Upper lobe of right lung (tissue), 1 donor: Measurements from ENCODE around the gene GSKIP. TPM values are rescaled to one million over a fixed set of nuclear protein-coding genes. Genes with fewer than 3 reads are reported as not detected.
A peak's percentile ranks its signal among the peaks of the same experiment; 100 is the strongest.

ENCODE experiments used
- ATAC-seq: fragments of 200-7000 bp; cut with Tn5 transposase; one replicate; pipeline ENCODE4 v1.9.1; 2020; ENCODE audit warnings: mild to moderate bottlenecking, moderate library complexity
- DNase-seq: peaks from one replicate; pipeline ENCODE4 v3.0.0-alpha.2; 2020
- H3K27ac ChIP-seq: fragments of 200-600 bp; one replicate; pipeline ENCODE4 v1.8.0; 2022
- H3K27me3 ChIP-seq: fragments of 200-600 bp; one replicate; pipeline ENCODE4 v1.8.0; 2022; ENCODE audit warnings: mild to moderate bottlenecking
- H3K36me3 ChIP-seq: fragments of 200-600 bp; one replicate; pipeline ENCODE4 v1.8.0; 2022
- H3K4me1 ChIP-seq: fragments of 200-600 bp; one replicate; pipeline ENCODE4 v1.8.0; 2022
- H3K4me3 ChIP-seq: fragments of 200-600 bp; one replicate; pipeline ENCODE4 v1.8.0; 2022; ENCODE audit warnings: mild to moderate bottlenecking
- H3K9me3 ChIP-seq: fragments of 200-600 bp; one replicate; pipeline ENCODE4 v1.8.0; 2022
- intact Hi-C: fragments of 100-400 bp; cut with DNase I; formaldehyde crosslinking; loops from one replicate; pipeline ENCODE4 v1.11.0; 2022
- total RNA-seq: library from RNA; stranded (reverse); fragmentation: NEBNext Ultra II Directional; extraction: Animal tissue kit (Norgen Biotek cat#: 25700); gene quantifications from one replicate; pipeline ENCODE4 v1.2.1, GENCODE V29; 2021
- TF ChIP-seq, protein P1 (sequence below): fragments of 200-600 bp; IDR thresholded peaks from one replicate; pipeline ENCODE4 v1.8.0; 2022; ENCODE audit warnings: antibody characterized with exemption
- donor health status: DM: no; HTN: yes; CAD: no; lungs with severe emphysema.

GSKIP gene
- total RNA-seq, 1 donor from 2014 or later: 13.9 TPM

- Histone ChIP-seq H3K27me3 (no peaks in the 10 kb centered on the region), H3K9me3 (no peaks in the 10 kb centered on the region)
- intact Hi-C loops: no loop called here
These were observed 10.6 kb upstream of the GSKIP start for GRCh38 chr14:96352708-96353107.

GRCh38 chr14:96354246-96354645 is 9.1 kb upstream of the GSKIP start:
- ATAC-seq: no peak
- no peaks in the 10 kb centered on the region for H3K27me3 ChIP-seq

More at GRCh38 chr14:96352708-96353107, 10.6 kb upstream of the GSKIP start:
- no peak for DNase-seq
- H3K36me3 ChIP-seq: no peaks in the 10 kb centered on the region
- no peaks in the 10 kb centered on the region for H3K4me1 ChIP-seq
- TF ChIP-seq, protein P1, sequence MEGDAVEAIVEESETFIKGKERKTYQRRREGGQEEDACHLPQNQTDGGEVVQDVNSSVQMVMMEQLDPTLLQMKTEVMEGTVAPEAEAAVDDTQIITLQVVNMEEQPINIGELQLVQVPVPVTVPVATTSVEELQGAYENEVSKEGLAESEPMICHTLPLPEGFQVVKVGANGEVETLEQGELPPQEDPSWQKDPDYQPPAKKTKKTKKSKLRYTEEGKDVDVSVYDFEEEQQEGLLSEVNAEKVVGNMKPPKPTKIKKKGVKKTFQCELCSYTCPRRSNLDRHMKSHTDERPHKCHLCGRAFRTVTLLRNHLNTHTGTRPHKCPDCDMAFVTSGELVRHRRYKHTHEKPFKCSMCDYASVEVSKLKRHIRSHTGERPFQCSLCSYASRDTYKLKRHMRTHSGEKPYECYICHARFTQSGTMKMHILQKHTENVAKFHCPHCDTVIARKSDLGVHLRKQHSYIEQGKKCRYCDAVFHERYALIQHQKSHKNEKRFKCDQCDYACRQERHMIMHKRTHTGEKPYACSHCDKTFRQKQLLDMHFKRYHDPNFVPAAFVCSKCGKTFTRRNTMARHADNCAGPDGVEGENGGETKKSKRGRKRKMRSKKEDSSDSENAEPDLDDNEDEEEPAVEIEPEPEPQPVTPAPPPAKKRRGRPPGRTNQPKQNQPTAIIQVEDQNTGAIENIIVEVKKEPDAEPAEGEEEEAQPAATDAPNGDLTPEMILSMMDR: no peak
- H3K27ac ChIP-seq: no peak overlapping the region
- H3K4me3 ChIP-seq: no peak overlapping the region
- ATAC-seq: no peak

GRCh38 chr14:96357216-96357615 is 6.1 kb upstream of the GSKIP start:
- DNase-seq: no peak
- no peaks in the 10 kb centered on the region for H3K27me3 ChIP-seq
- TF ChIP-seq, protein P1: no peak
- no peak overlapping the region for H3K27ac ChIP-seq
- no peak overlapping the region for H3K4me3 ChIP-seq
- no peaks in the 10 kb centered on the region for H3K36me3 ChIP-seq
- peaks cover 18% of the 10 kb centered on the region for H3K4me1 ChIP-seq
- no peak for ATAC-seq
- intact Hi-C loops: no loop called here
- no peaks in the 10 kb centered on the region for H3K9me3 ChIP-seq

More at GRCh38 chr14:96354246-96354645, 9.1 kb upstream of the GSKIP start:
- Histone ChIP-seq H3K36me3 (no peaks in the 10 kb centered on the region), H3K27ac (no peak overlapping the region), H3K4me3 (no peak overlapping the region), H3K9me3 (no peaks in the 10 kb centered on the region), H3K4me1 (no peaks in the 10 kb centered on the region)
- no peak for DNase-seq
- TF ChIP-seq, protein P1: no peak
- intact Hi-C loops: no loop called here

- TF ChIP-seq, protein P1: no peak
- H3K9me3 ChIP-seq: no peaks in the 10 kb centered on the region
- no peak for ATAC-seq
These were observed 3.4 kb upstream of the GSKIP start for GRCh38 chr14:96359959-96360358.

GRCh38 chr14:96362071-96362964 is 1.0 kb upstream of the GSKIP start:
- peak; percentile 49 for ATAC-seq
- intact Hi-C loops: no loop called here
- no peaks in the 10 kb centered on the region for H3K27me3 ChIP-seq
- no peaks in the 10 kb centered on the region for H3K36me3 ChIP-seq
- TF ChIP-seq, protein P1: no peak
- no peaks in the 10 kb centered on the region for H3K9me3 ChIP-seq
- H3K4me1 ChIP-seq: peaks cover 26% of the 10 kb centered on the region
- H3K4me3 ChIP-seq: peak overlapping the region; percentile 97
- H3K27ac ChIP-seq: peak overlapping the region; percentile 91
- no peak for DNase-seq

More at GRCh38 chr14:96359959-96360358, 3.4 kb upstream of the GSKIP start:
- intact Hi-C loops: no loop called here
- Histone ChIP-seq H3K27me3 (no peaks in the 10 kb centered on the region), H3K27ac (no peak overlapping the region), H3K36me3 (no peaks in the 10 kb centered on the region), H3K4me3 (no peak overlapping the region), H3K4me1 (peaks cover 26% of the 10 kb centered on the region)
- no peak for DNase-seq
